HepG2 (cell line): Measurements from ENCODE around the gene CAPRIN1. TPM values are rescaled to one million over a fixed set of nuclear protein-coding genes. Genes with fewer than 3 reads are reported as not detected.
A peak's percentile ranks its signal among the peaks of the same experiment; 100 is the strongest.

Experiments
- ATAC-seq: fragments of 200-7000 bp; cut with Tn5 transposase; 3 replicates; pipeline ENCODE4 v1.9.1; 2020; ENCODE audit warnings: mild to moderate bottlenecking, moderate library complexity
- Bru-seq: library from RNA; stranded (reverse); fragments of 400-500 nt; gene quantifications from one replicate; lab custom pipeline; 2021; lab: Mats Ljungman, UMichigan
- BruChase-seq, 2 experiments: library from RNA; stranded (reverse); fragments of 400-500 nt; gene quantifications; one replicate each; lab custom pipeline; 2021; lab: Mats Ljungman, UMichigan
- BruUV-seq: library from RNA; stranded (reverse); fragments of 400-500 nt; replicated peaks from 2 replicates; lab custom pipeline; 2021; lab: Mats Ljungman, UMichigan
- CTCF ChIA-PET: fragments of 300-600 bp; formaldehyde crosslinking; extraction: SDS; loops from one replicate; lab custom pipeline; 2021; ENCODE audit warnings: low total read pairs, inconsistent platforms, low intra/inter-chr PET ratio; lab: Yijun Ruan, JAX
- POLR2A ChIA-PET: fragments of 350-600 bp; sonication (Branson Sonifier 250); formaldehyde crosslinking; loops from one replicate; lab custom pipeline; 2020; ENCODE audit warnings: antibody characterized with exemption, inconsistent platforms; lab: Yijun Ruan, JAX
- DNase-seq: peaks from one replicate; pipeline ENCODE4 v3.0.0-alpha.2; 2015; ENCODE audit warnings: low spot score
- FAIRE-seq: peaks from 3 replicates; lab custom pipeline; 2011; peaks lifted over from hg19 to GRCh38; lab: Jason Lieb, UNC
- H2AFZ ChIP-seq: one replicate; pipeline ENCODE4 v1.6.1; 2011; ENCODE audit warnings: low read length, inconsistent platforms
- H3K27ac ChIP-seq: fragments of 300-600 bp; 3 replicates; pipeline ENCODE4 v1.8.0; 2011; ENCODE audit warnings: mixed run types, mild to moderate bottlenecking, mixed read lengths, low read length, inconsistent platforms; ENCODE audit not compliant: insufficient read depth; ENCODE audit errors: extremely low read length
- H3K27me3 ChIP-seq, 2 experiments: fragments of 200-600 bp in 1 of 2; 2 replicates in 1 of 2; 3 replicates in 1 of 2; pipeline versions ENCODE4 v1.6.0 to v1.8.0; 2011; ENCODE audit warnings: low read length in 2 of 2, mild to moderate bottlenecking in 2 of 2, moderate library complexity in 2 of 2, inconsistent platforms in 1 of 2; ENCODE audit not compliant: insufficient read depth in 2 of 2, control insufficient read depth in 1 of 2
- H3K36me3 ChIP-seq, 2 experiments: fragments of 200-600 bp in 1 of 2; replicated peaks in 1 of 2; 2 replicates in 1 of 2; 3 replicates in 1 of 2; pipeline versions ENCODE4 v1.5.1 to v1.8.0; 2011; ENCODE audit warnings: low read length in 2 of 2, inconsistent platforms in 1 of 2; ENCODE audit not compliant: insufficient read depth in 2 of 2, control insufficient read depth in 1 of 2
- H3K4me1 ChIP-seq: 2 replicates; pipeline ENCODE4 v1.5.1; 2012; ENCODE audit warnings: low read length, inconsistent platforms; ENCODE audit not compliant: insufficient read depth
- H3K4me2 ChIP-seq: 2 replicates; pipeline ENCODE4 v1.6.0; 2011; ENCODE audit warnings: low read depth, low read length, inconsistent platforms
- H3K4me3 ChIP-seq, 3 experiments: fragments of 200-600 bp in 1 of 3; sonication (generic), shearing (Covaris generic) in 1 of 3; replicated peaks in 1 of 3; 2 replicates each; pipeline ENCODE4 v1.5.1; 2011 to 2016; ENCODE audit warnings: low read length in 3 of 3, inconsistent platforms in 2 of 3, low read depth in 2 of 3, mild to moderate bottlenecking in 2 of 3, control low read depth in 1 of 3, mixed read lengths in 1 of 3; ENCODE audit not compliant: insufficient read depth in 1 of 3
- H3K79me2 ChIP-seq: one replicate; pipeline ENCODE4 v1.6.1; 2011; ENCODE audit warnings: low read length, inconsistent platforms; ENCODE audit not compliant: insufficient read depth
- H3K9ac ChIP-seq: 2 replicates; pipeline ENCODE4 v1.6.0; 2011; ENCODE audit warnings: mild to moderate bottlenecking, low read depth, low read length, inconsistent platforms; ENCODE audit not compliant: insufficient read depth
- H3K9me3 ChIP-seq: 2 replicates; pipeline ENCODE4 v1.5.1; 2012; ENCODE audit warnings: mild to moderate bottlenecking, low read length
- H4K20me1 ChIP-seq: 2 replicates; pipeline ENCODE4 v1.6.0; 2011; ENCODE audit warnings: inconsistent platforms, mild to moderate bottlenecking, low read length, moderate library complexity; ENCODE audit not compliant: insufficient read depth
- ARHGAP35 ChIP-seq: sonication (generic); formaldehyde crosslinking; IDR thresholded peaks from 2 replicates; pipeline ENCODE4 v1.9.0; 2022; ENCODE audit warnings: mild to moderate bottlenecking, inconsistent platforms, moderate library complexity, missing genetic modification reagents, borderline replicate concordance
- ELF4 ChIP-seq: sonication (generic); formaldehyde crosslinking; IDR thresholded peaks from 2 replicates; pipeline ENCODE4 v1.5.0; 2020; ENCODE audit warnings: missing genetic modification reagents, mild to moderate bottlenecking, moderate library complexity, borderline replicate concordance
- HBP1 ChIP-seq: IDR thresholded peaks from 2 replicates; pipeline ENCODE4 v1.6.1; 2016; ENCODE audit warnings: low read depth, control low read depth
- JARID2 ChIP-seq: sonication (generic); formaldehyde crosslinking; IDR thresholded peaks from 2 replicates; pipeline ENCODE4 v1.8.1; 2023; ENCODE audit warnings: missing genetic modification reagents, inconsistent platforms; ENCODE audit not compliant: insufficient replicate concordance
- KLF16 ChIP-seq, 2 experiments: sonication (generic) in 1 of 2; formaldehyde crosslinking in 1 of 2; IDR thresholded peaks; 2 replicates each; pipeline versions ENCODE4 v1.6.1 to v1.8.0; 2016 to 2023; ENCODE audit warnings: missing genetic modification reagents in 2 of 2, missing compliant biosample characterization in 1 of 2
- KMT2A ChIP-seq: sonication (generic); formaldehyde crosslinking; IDR thresholded peaks from 2 replicates; pipeline ENCODE4 v1.4.0; 2020; ENCODE audit warnings: missing genetic modification reagents
- NR2F2 ChIP-seq: IDR thresholded peaks from 2 replicates; pipeline ENCODE4 v1.6.1; 2012; ENCODE audit warnings: low read depth, inconsistent platforms, borderline replicate concordance
- STAT6 ChIP-seq: sonication (generic); formaldehyde crosslinking; IDR thresholded peaks from 2 replicates; pipeline ENCODE4 v1.4.0; 2020; ENCODE audit warnings: missing genetic modification reagents, mild to moderate bottlenecking, borderline replicate concordance
- ZNF292 ChIP-seq: sonication (generic); formaldehyde crosslinking; IDR thresholded peaks from 2 replicates; pipeline ENCODE4 v1.8.1; 2022; ENCODE audit warnings: mild to moderate bottlenecking, low read depth, missing genetic modification reagents, borderline replicate concordance
- ZNF615 ChIP-seq: sonication (generic); formaldehyde crosslinking; IDR thresholded peaks from 2 replicates; pipeline ENCODE4 v1.5.0; 2020; ENCODE audit warnings: mild to moderate bottlenecking, missing genetic modification reagents, borderline replicate concordance
- ZNF850 ChIP-seq: sonication (generic); formaldehyde crosslinking; conservative IDR thresholded peaks from 2 replicates; pipeline ENCODE4 v1.9.0; 2021; ENCODE audit warnings: mild to moderate bottlenecking, missing genetic modification reagents
- WGBS: methylation state at CpG from one replicate; pipeline ENCODE4 v1.1.6; 2017; ENCODE audit warnings: low lambda C conversion rate; 5-methylcytosine and 5-hydroxymethylcytosine counted together
- in situ Hi-C: cut with HindIII; loops from 2 replicates; pipeline ENCODE4 v1.10.0; 2017; ENCODE audit warnings: low pct_unique_long_range_greater_than_20kb; ENCODE audit not compliant: extremely low pct_ligation_motif_present
- intact Hi-C: fragments of 100-400 bp; cut with micrococcal nuclease; formaldehyde crosslinking; loops from one replicate; pipeline ENCODE4 v1.10.0; 2022; ENCODE audit not compliant: unreplicated experiment
- long read RNA-seq, 2 experiments: library from RNA in 1 of 2; library from polyadenylated mRNA in 1 of 2; stranded (forward) in 1 of 2; unstranded in 1 of 2; transcript quantifications; one replicate each; pipeline ENCODE4 v2.0.0, GENCODE V29; 2019 to 2022
- polyA minus RNA-seq, 3 experiments: library from RNA; depleted of rRNA, polyadenylated mRNA; stranded (reverse); fragments of >200 nt; gene quantifications; 2 replicates each; pipeline ENCODE4 v1.2.3, GENCODE V29; 2011; ENCODE audit warnings: low replicate concordance in 1 of 3
- polyA plus RNA-seq, 8 experiments: library from polyadenylated mRNA; depleted of rRNA in 3 of 8; stranded (reverse) in 7 of 8; unstranded in 1 of 8; fragments of >200 nt; fragmentation: Illumina TruSeq in 4 of 8; extraction: Trizol in 4 of 8; gene quantifications; 2 replicates each; pipeline versions ENCODE4 v1.2.1 to v1.2.3, GENCODE V29; 2011 to 2016; ENCODE audit warnings: low read depth in 4 of 8, missing spikeins in 1 of 8, mixed read lengths in 1 of 8; ENCODE audit not compliant: insufficient read depth in 1 of 8
- total RNA-seq, 5 experiments: library from RNA; depleted of rRNA; stranded (reverse); fragments of >200 nt; fragmentation: Illumina TruSeq; extraction: Trizol; gene quantifications; 2 replicates each; pipeline ENCODE4 v1.2.3, GENCODE V29; 2016; ENCODE audit warnings: low read depth in 1 of 5

The CAPRIN1 gene
- total RNA-seq (2016; rRNA removed; fragmentation: Illumina TruSeq; extraction: Trizol) (162 and 284 TPM in 2 replicates), polyA plus RNA-seq (2011; rRNA removed) (94.9 and 114 TPM in 2 replicates), polyA minus RNA-seq (2011; rRNA and poly(A)+ RNA removed; ENCODE audit: low replicate concordance) (229 and 694 TPM in 2 replicates), Bru-seq, nascent RNA (percentile 96 among the genes with signal in this experiment), BruChase-seq, experiment 1, labeled RNA remaining after a 6-hour chase (percentile 97 among the genes with signal in this experiment), BruChase-seq, experiment 2, labeled RNA remaining after a 2-hour chase (percentile 96 among the genes with signal in this experiment)
- 44.8 and 58.6 TPM in 2 replicates for total RNA-seq (2016; cell fraction: cytosol; rRNA removed; fragmentation: Illumina TruSeq; extraction: Trizol; ENCODE audit: low read depth)
- total RNA-seq (2016; cell fraction: insoluble cytoplasmic fraction; rRNA removed; fragmentation: Illumina TruSeq; extraction: Trizol), result 162 and 279 TPM in 2 replicates
- 104 and 119 TPM in 2 replicates for total RNA-seq (2016; cell fraction: membrane; rRNA removed; fragmentation: Illumina TruSeq; extraction: Trizol)
- total RNA-seq (2016; cell fraction: nucleus; rRNA removed; fragmentation: Illumina TruSeq; extraction: Trizol), result 189 and 204 TPM in 2 replicates
- 74.4 and 98.8 TPM in 2 replicates for polyA plus RNA-seq (2011; cell fraction: cytosol; rRNA removed)
- polyA plus RNA-seq (2011; cell fraction: nucleus; rRNA removed), result 51.0 and 58.1 TPM in 2 replicates
- polyA plus RNA-seq (2012), result 80.9 and 114 TPM in 2 replicates
- polyA plus RNA-seq (2016; cell fraction: cytosol; fragmentation: Illumina TruSeq; extraction: Trizol; ENCODE audit: low read depth), result 16.0 and 18.8 TPM in 2 replicates
- polyA plus RNA-seq (2016; cell fraction: insoluble cytoplasmic fraction; fragmentation: Illumina TruSeq; extraction: Trizol; ENCODE audit: low read depth), result 277 and 286 TPM in 2 replicates
- polyA plus RNA-seq (2016; cell fraction: membrane; fragmentation: Illumina TruSeq; extraction: Trizol; ENCODE audit: low read depth), result 61.3 and 64.2 TPM in 2 replicates
- polyA plus RNA-seq (2016; cell fraction: nucleus; fragmentation: Illumina TruSeq; extraction: Trizol; ENCODE audit: insufficient read depth, low read depth), result 144 and 159 TPM in 2 replicates
- 122 and 129 TPM in 2 replicates for polyA minus RNA-seq (2011; cell fraction: cytosol; rRNA and poly(A)+ RNA removed)
- 193 and 204 TPM in 2 replicates for polyA minus RNA-seq (2011; cell fraction: nucleus; rRNA and poly(A)+ RNA removed)
- long read RNA-seq, experiment 1, full-length matches to known transcripts, result 40 of 70 reads
- long read RNA-seq, experiment 1, partial matches to known transcripts, result 24 of 70 reads
- long read RNA-seq, experiment 1, other reads (novel, unspliced or antisense), result 6 of 70 reads
- long read RNA-seq, experiment 2, full-length matches to known transcripts, result 90 of 312 reads
- long read RNA-seq, experiment 2, partial matches to known transcripts, result 177 of 312 reads
- long read RNA-seq, experiment 2, other reads (novel, unspliced or antisense), result 45 of 312 reads

- peak; percentile 40 for FAIRE-seq
- DNase-seq, result peak; percentile 89
- H3K36me3 ChIP-seq, result peaks cover 0 to 11% of the 10 kb centered on the region in 2 experiments; a peak in 3 of 5 replicates
- no peaks in the 10 kb centered on the region for H3K27me3 ChIP-seq
- no peaks in the 10 kb centered on the region for H3K9me3 ChIP-seq
- peaks cover 38% of the 10 kb centered on the region for H3K4me1 ChIP-seq
- H3K4me2 ChIP-seq, result peak within 1 kb of the TSS; percentile 80
- peaks cover 43% of the 10 kb centered on the region for H3K79me2 ChIP-seq
- CTCF ChIA-PET, result no interaction called here
- WGBS, result 1% methylated on average over 33 of the region's 64 CpGs
- in situ Hi-C loops (no loop called here), intact Hi-C loops (loop anchor here (1.0 to 5.0 kb wide), 2 partner anchors 54 kb away; partner anchors contain the start of gene NAT10)
- BruUV-seq, result no TSS peak
- no peak within 1 kb of the TSS for H2AFZ ChIP-seq
- POLR2A ChIA-PET, result interaction anchor here (0.7 to 1.9 kb wide), 13 partner anchors 8 to 864 kb away, joined by 3 to 30 read pairs (median 4); partner anchors contain the start of genes APIP and NAT10
- H3K9ac ChIP-seq, result peak within 1 kb of the TSS; percentile 95
- peak within 1 kb of the TSS; percentile 95 to 100 (median 95) for H3K4me3 ChIP-seq
- H3K27ac ChIP-seq, result peak within 1 kb of the TSS; percentile 99
- peaks cover 24% of the 10 kb centered on the region for H4K20me1 ChIP-seq
- ATAC-seq, result peak; percentile 88
- TF ChIP-seq JARID2 (CRISPR knock-in tag), result no peak
- no peak for TF ChIP-seq ZNF292 (CRISPR knock-in tag)
- TF ChIP-seq ARHGAP35 (CRISPR knock-in tag), result no peak
- 0 out of 2 replicates have a peak, but pooled peaks have one; percentile 34 for TF ChIP-seq STAT6 (CRISPR knock-in tag)
- no peak for TF ChIP-seq NR2F2
- no peak for TF ChIP-seq ELF4 (CRISPR knock-in tag)
- peak; percentile 74 for TF ChIP-seq KMT2A (CRISPR knock-in tag)
- TF ChIP-seq ZNF850, result no peak
- TF ChIP-seq HBP1 (CRISPR knock-in tag), result peak; percentile 61; the same call in 1 of the 2 replicates
- no peak for TF ChIP-seq ZNF615 (CRISPR knock-in tag)
- TF ChIP-seq KLF16 (CRISPR knock-in tag; IDR thresholded peaks at IDR 0.05), result no peak
Measured at GRCh38 chr11:34051349-34052035, at the start of gene CAPRIN1. Gene CAPRIN1, plus strand, starts transcription at chr11:34051731. Its CDS starts 690 bp downstream, at chr11:34052421.
